Activated T-helper 1 cell treated with anti-CD3 and anti-CD28 coated beads, Interleukin-12 subunit alpha, Interleukin-12 subunit beta, Interleukin-2, Interleukin-4 antibody, amounts not matched to agents 30 ng/mL and 10 ng/mL and 1 ng/mL, durations not matched to agents 14 hours and 24 hours and 36 hours (primary cell): ENCODE results near the gene APOLD1. TPM values are rescaled to one million over a fixed set of nuclear protein-coding genes. Genes with fewer than 3 reads are reported as not detected.
"Not testable (repeated sequence)": the region's sequence is repeated elsewhere in the genome, so short reads cannot be mapped to it uniquely, and the experiment has no call there.

Experiments used
- DNase-seq: peaks from one replicate; pipeline ENCODE4 v3.0.0; 2021; ENCODE audit warnings: low spot score
- H3K27ac Mint-ChIP-seq: one replicate; pipeline ENCODE4 v1.8.0; 2021; ENCODE audit warnings: mild to moderate bottlenecking, mixed read lengths
- H3K27me3 Mint-ChIP-seq: one replicate; pipeline ENCODE4 v1.8.0; 2022; ENCODE audit warnings: mild to moderate bottlenecking, moderate library complexity, mixed read lengths; ENCODE audit not compliant: insufficient read depth
- H3K36me3 Mint-ChIP-seq: one replicate; pipeline ENCODE4 v1.8.0; 2021; ENCODE audit warnings: low read depth, mixed read lengths
- H3K4me1 Mint-ChIP-seq: one replicate; pipeline ENCODE4 v1.8.0; 2021; ENCODE audit warnings: low read depth, mixed read lengths
- H3K4me3 Mint-ChIP-seq: one replicate; pipeline ENCODE4 v1.8.0; 2021; ENCODE audit warnings: mild to moderate bottlenecking, moderate library complexity, mixed read lengths
- H3K9me3 Mint-ChIP-seq: one replicate; pipeline ENCODE4 v1.8.0; 2021; ENCODE audit warnings: mixed read lengths
- intact Hi-C: fragments of 100-400 bp; cut with micrococcal nuclease; formaldehyde crosslinking; loops from one replicate; pipeline ENCODE4 v1.15.1; 2024
- total RNA-seq: library from RNA; stranded (reverse); gene quantifications from 2 replicates; pipeline ENCODE4 v1.2.3, GENCODE V29; 2022

Gene APOLD1
- total RNA-seq, 1 donor from 2014 or later = 4.8 TPM

DNA sequence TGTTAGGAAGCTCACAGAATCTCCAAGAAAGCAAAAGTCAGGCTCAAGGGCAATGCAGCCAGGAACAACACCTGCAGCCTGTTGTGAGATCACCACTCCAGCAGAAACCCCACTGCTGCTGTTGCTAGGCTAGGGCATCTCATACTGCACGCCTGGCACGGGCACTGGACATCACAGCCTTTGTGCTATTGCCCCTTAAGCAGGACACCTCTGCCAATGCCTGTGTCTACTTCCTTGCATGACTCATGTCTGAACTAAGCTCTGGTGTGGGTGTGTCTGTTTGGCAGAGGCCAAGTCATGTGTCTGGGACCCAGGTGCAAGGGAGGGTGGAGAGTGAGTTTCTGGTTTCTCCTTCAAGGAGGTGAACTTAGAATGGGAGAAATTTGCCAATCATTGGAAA is 17.7 kb downstream of the APOLD1 start:
- peak overlapping the region; percentile 49 for H3K4me3 Mint-ChIP-seq
- peak overlapping the region; percentile 84 for H3K27ac Mint-ChIP-seq
- H3K9me3 Mint-ChIP-seq = peaks cover 5% of the 10 kb centered on the region
- H3K36me3 Mint-ChIP-seq = peaks cover 2% of the 10 kb centered on the region
- H3K4me1 Mint-ChIP-seq = peaks cover 58% of the 10 kb centered on the region
- peak; percentile 48 for DNase-seq
- intact Hi-C loops = loop anchor here (1.0 kb wide), 1 partner anchor 10 kb away; the partner anchor contains the start of gene DDX47
- no peaks in the 10 kb centered on the region for H3K27me3 Mint-ChIP-seq

- peaks cover 5% of the 10 kb centered on the region for H3K9me3 Mint-ChIP-seq
- intact Hi-C loops = no loop called here
- no peak overlapping the region for H3K4me3 Mint-ChIP-seq
- no peak overlapping the region for H3K27ac Mint-ChIP-seq
- DNase-seq = no peak
- peaks cover 67% of the 10 kb centered on the region for H3K4me1 Mint-ChIP-seq
- H3K36me3 Mint-ChIP-seq = peaks cover 2% of the 10 kb centered on the region
- no peaks in the 10 kb centered on the region for H3K27me3 Mint-ChIP-seq
Measured at GRCh38 chr12:12804011-12804410, 18.6 kb downstream of the APOLD1 start.

DNA sequence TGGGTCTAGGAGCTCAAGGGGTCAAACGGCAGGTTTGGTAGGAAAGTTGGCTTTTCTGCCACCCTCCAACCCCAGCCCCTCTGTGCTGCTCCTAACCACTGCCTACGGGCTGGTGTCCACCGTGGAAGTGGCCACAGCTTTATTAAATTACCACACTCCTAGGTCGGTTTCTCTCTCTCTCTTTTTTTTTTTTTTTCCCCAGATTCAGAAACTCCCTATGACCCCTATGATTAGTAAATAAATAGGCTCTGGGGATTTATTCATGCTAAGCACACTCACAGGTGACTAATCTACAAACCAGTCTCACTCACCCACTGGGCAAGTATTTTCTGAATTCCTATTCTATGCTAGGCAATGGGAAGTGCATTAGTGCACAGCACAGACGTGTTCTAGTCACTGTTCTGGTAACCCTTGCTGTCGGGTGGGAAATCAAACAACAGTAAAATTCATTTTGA is 19.0 kb downstream of the APOLD1 start:
- Mint-ChIP-seq H3K4me1 (peaks cover 71% of the 10 kb centered on the region), H3K27me3 (no peaks in the 10 kb centered on the region), H3K4me3 (no peak overlapping the region), H3K9me3 (peaks cover 5% of the 10 kb centered on the region), H3K36me3 (peaks cover 2% of the 10 kb centered on the region), H3K27ac (no peak overlapping the region)
- DNase-seq = no peak
- intact Hi-C loops = no loop called here

DNA sequence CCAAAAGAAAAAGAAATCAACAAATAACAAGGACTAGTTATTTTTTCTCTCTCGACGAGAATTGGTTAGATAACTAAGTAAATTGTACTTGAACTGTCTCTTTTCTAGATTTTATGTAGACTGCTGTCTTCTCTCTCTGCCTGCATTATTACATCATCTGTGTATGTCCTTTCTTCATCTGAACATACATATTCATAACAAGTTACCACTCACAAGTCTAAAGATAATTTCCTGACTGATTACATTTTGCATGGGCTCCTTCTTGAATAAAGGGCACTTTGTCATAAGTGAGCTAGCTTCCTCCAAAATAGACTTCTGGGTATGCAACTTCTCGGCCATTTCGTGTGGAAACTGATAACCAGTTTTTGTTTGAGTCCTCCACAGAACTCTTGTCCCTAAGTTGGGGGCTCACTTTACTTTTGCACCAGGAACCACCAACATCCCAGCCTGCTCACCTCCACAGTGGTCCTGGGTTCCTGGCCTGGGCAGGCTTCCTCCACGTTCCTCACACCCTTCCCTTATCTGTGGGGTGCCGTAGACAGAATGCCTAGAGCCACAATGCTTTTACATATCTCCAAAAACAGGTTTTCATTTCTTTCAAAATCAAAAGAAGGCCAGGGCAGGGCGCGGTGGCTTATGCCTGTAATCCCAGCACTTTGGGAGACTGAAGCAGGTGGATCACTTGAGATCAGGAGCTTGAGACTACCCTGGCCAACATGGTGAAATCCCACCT is 21.5 kb downstream of the APOLD1 start:
- H3K4me3 Mint-ChIP-seq = peak overlapping the region; percentile 15
- H3K9me3 Mint-ChIP-seq = no peaks in the 10 kb centered on the region
- H3K27ac Mint-ChIP-seq = peak overlapping the region; percentile 100
- H3K36me3 Mint-ChIP-seq = peaks cover 2% of the 10 kb centered on the region
- intact Hi-C loops = no loop called here
- no peaks in the 10 kb centered on the region for H3K27me3 Mint-ChIP-seq
- no peak for DNase-seq
- peaks cover 64% of the 10 kb centered on the region for H3K4me1 Mint-ChIP-seq

DNA sequence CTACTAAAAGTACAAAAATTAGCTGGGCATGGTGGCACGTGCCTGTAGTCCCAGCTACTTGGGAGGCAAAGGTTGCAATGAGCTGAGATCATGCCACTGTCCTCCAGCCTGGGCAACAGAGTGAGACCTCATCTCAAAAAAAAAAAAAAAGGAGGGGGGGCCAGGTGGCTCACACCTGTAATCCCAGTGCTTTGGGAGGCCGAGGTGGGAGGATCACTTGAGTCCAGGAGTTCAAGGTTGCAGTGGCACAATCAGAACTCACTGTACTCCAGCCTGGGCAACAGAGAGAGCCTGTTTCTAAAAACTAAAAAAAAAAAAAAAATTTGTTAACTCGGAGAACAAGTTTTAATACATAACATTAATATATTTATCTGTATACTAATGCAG is 22.1 kb downstream of the APOLD1 start:
- Mint-ChIP-seq H3K4me1 (peaks cover 58% of the 10 kb centered on the region), H3K27ac (peak overlapping the region; percentile 100), H3K4me3 (peak overlapping the region; percentile 15)
- DNase-seq, intact Hi-C loops, H3K36me3 Mint-ChIP-seq, H3K9me3 Mint-ChIP-seq, H3K27me3 Mint-ChIP-seq: not testable (repeated sequence)

DNA sequence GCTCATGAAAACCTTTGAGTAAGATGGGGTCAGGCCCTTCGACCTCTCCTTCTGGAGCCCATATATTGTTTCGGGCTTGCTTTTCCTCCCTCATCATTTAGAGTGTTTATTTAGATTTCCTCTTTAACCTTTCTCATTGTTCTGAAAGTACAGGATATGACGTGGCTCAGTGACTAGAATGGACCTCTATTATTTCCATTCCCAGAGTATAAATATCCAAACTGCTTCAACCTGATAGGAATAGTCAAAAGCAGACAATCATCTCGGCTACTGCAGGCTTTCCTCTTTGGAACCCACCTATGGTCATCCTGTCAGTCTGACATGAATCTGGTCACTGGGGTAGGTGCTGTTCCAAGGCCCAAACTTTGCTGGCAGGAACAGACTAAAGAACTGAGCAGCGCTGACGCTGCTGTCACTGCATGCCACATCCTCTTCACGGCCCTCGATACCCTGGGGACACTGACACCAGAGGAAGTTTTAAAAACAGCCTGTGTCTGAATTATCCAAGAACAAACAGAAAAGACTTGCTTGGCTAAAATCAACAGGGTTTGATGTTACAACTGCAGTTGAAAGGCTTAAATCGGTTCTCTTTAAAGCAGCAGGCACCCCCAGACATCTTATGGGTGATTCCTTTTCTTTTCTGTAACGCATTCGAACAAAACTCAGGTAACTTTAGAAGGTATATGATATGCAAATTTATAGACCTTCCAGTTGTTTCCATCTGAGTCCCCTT is 22.7 kb downstream of the APOLD1 start:
- Mint-ChIP-seq H3K9me3 (no peaks in the 10 kb centered on the region), H3K27me3 (no peaks in the 10 kb centered on the region), H3K4me1 (peaks cover 57% of the 10 kb centered on the region), H3K4me3 (peak overlapping the region; percentile 72), H3K27ac (peak overlapping the region; percentile 100), H3K36me3 (peaks cover 2% of the 10 kb centered on the region)
- peak; percentile 57 for DNase-seq
- intact Hi-C loops = loop anchor here (1.0 kb wide), 1 partner anchor 20 kb away; no protein-coding TSS in a partner anchor

- no peak for DNase-seq
- peaks cover 57% of the 10 kb centered on the region for H3K4me1 Mint-ChIP-seq
- H3K9me3 Mint-ChIP-seq = no peaks in the 10 kb centered on the region
- intact Hi-C loops = loop anchor here (5.0 to 10.0 kb wide), 2 partner anchors 93 to 294 kb away; partner anchors contain the start of genes CDKN1B and GSG1
- no peaks in the 10 kb centered on the region for H3K27me3 Mint-ChIP-seq
- H3K27ac Mint-ChIP-seq = no peak overlapping the region
- peaks cover 15% of the 10 kb centered on the region for H3K36me3 Mint-ChIP-seq
- H3K4me3 Mint-ChIP-seq = no peak overlapping the region
Measured at GRCh38 chr12:12810553-12811021, 25.1 kb downstream of the APOLD1 start.

DNA sequence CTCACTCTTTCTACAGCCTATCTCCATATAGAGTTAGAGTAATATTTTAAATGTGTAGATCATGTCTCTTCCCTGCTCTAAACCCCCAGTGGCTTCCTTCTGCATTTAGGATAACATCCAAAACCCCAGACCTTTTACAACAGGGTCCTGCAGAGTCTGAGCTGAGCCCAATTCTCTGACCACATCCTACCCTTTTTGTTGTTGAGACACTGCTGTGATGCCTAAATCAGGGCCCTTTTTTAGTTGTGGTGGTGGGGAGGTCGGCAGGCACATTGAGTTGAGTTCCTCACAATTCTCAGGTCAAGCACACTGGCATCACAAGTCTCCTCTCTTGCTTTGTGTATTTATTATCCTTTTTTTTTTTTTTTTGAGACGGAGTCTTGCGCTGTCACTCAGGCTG is 25.9 kb downstream of the APOLD1 start:
- Mint-ChIP-seq H3K27me3 (no peaks in the 10 kb centered on the region), H3K27ac (peak overlapping the region; percentile 41), H3K9me3 (no peaks in the 10 kb centered on the region), H3K4me3 (no peak overlapping the region), H3K4me1 (peaks cover 58% of the 10 kb centered on the region), H3K36me3 (peaks cover 23% of the 10 kb centered on the region)
- DNase-seq = no peak
- intact Hi-C loops = loop anchor here (5.0 to 10.0 kb wide), 2 partner anchors 94 to 293 kb away; partner anchors contain the start of genes CDKN1B and GSG1

- no peak for DNase-seq
- no peak overlapping the region for H3K27ac Mint-ChIP-seq
- H3K9me3 Mint-ChIP-seq = no peaks in the 10 kb centered on the region
- no peaks in the 10 kb centered on the region for H3K27me3 Mint-ChIP-seq
- peaks cover 60% of the 10 kb centered on the region for H3K4me1 Mint-ChIP-seq
- peak overlapping the region; percentile 9 for H3K4me3 Mint-ChIP-seq
- intact Hi-C loops = loop anchor here (2.0 to 10.0 kb wide), 5 partner anchors 25 to 455 kb away; partner anchors contain the start of genes BORCS5, CDKN1B, GSG1 and HEBP1
- H3K36me3 Mint-ChIP-seq = peaks cover 31% of the 10 kb centered on the region
Measured at GRCh38 chr12:12812174-12812573, 26.7 kb downstream of the APOLD1 start.

DNA sequence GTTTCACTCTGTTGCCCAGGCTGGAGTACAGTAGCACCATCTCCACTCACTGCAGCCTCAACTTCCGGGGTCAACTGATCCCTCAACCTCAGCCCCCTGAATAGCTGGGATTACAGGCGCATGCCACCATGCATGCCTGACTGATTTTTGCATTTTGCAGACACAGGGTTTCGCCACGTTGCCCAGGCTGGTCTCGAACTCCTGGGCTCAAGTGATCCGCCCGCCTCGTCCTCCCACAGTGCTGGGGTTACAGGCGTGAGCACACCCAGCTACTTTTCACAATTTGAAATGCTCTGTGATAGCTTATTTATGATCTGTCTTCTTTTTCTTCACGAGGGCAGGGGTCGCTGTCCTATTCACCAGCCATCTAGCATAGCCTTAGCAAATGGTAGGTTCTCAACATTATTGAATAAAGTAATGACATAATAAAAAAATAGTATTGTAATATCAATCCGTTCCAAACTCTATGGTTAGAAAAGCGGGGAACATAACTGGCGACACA is 27.2 kb downstream of the APOLD1 start:
- Mint-ChIP-seq H3K4me3 (peak overlapping the region; percentile 85), H3K27ac (peak overlapping the region; percentile 26), H3K36me3 (peaks cover 32% of the 10 kb centered on the region), H3K9me3 (no peaks in the 10 kb centered on the region), H3K27me3 (no peaks in the 10 kb centered on the region), H3K4me1 (peaks cover 58% of the 10 kb centered on the region)
- no peak for DNase-seq
- intact Hi-C loops = loop anchor here (1.0 to 10.0 kb wide), 7 partner anchors 9 to 456 kb away; partner anchors contain the start of genes BORCS5, CDKN1B, GSG1 and HEBP1

DNA sequence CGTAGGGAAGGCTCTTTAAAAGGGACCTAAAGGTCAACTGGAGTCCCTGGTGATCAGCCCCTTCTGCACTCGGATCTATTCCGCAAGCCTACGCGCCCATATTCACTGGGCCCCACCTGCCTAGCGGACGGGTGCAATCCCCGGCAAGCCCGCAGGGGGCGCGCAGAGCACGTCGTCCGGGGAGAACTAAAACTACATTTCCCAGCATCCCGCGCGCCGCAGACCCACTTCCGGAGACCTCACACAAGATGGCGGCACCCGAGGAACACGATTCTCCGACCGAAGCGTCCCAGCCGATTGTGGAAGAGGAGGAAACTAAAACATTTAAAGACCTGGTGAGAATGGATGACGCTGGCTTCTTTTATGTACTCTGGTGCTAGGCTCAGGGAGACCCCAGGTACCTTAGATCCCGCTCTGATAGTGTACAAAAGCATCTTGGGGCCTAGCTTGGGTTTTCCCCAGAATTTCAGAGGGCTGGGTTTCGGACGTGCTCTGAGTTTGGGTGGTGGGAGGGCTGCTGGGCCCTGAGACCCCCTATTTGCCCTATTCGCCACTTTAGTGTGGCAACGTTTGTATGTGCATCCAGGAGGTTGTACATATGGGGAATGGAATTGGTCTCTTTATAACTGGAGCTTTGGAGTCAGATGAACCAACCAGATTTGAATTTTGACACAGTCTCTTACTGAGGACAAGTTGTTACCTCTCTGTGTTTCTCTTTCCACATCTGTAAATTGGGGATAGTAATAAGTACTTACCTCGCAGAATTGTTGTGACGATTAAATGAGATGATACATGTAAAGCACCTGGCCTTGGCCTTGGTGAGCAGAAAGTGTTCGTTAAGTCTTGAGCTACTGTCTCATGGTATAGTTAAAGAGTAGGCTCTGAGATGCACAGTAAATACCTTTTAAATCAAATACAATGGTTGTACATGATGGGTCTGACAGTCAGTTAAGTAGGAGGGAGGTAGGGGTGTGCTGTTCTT is 28.0 kb downstream of the APOLD1 start, which contains the start of gene DDX47:
Gene DDX47 (plus strand): TSS at position 227 of the 982 bp plus-strand sequence. CDS start 22 bp downstream, at position 249.
- peak; percentile 94 for DNase-seq
- intact Hi-C loops = loop anchor here (1.0 to 10.0 kb wide), 7 partner anchors 10 to 457 kb away; partner anchors contain the start of genes BORCS5, CDKN1B, GSG1 and HEBP1
- H3K27me3 Mint-ChIP-seq = no peaks in the 10 kb centered on the region
- H3K4me1 Mint-ChIP-seq = peaks cover 52% of the 10 kb centered on the region
- no peaks in the 10 kb centered on the region for H3K9me3 Mint-ChIP-seq
- H3K4me3 Mint-ChIP-seq = peak within 1 kb of the TSS; percentile 85
- H3K27ac Mint-ChIP-seq = peak within 1 kb of the TSS; percentile 81
- peaks cover 32% of the 10 kb centered on the region for H3K36me3 Mint-ChIP-seq
